Choroid plexus epithelial cell (primary cell): ENCODE measurements around the gene PRKRIP1.

ENCODE experiments used
- DNase-seq: peaks from one replicate; pipeline ENCODE4 v3.0.0-alpha.2; 2010; ENCODE audit warnings: low read depth
- H3K4me3 ChIP-seq: 2 replicates; pipeline ENCODE4 v1.5.1; 2011; ENCODE audit warnings: low read depth, mild to moderate bottlenecking, control low read depth, low read length, moderate library complexity
- CTCF ChIP-seq: conservative IDR thresholded peaks from 2 replicates; pipeline ENCODE4 v1.5.1; 2011; ENCODE audit warnings: low read depth, mild to moderate bottlenecking, control low read depth, inconsistent platforms, low read length, moderate library complexity

Gene PRKRIP1

GRCh38 chr7:102434039-102434486 is 37.9 kb downstream of the PRKRIP1 start:
- no peak for TF ChIP-seq CTCF
- peak overlapping the region; percentile 83 for H3K4me3 ChIP-seq
- DNase-seq: peak; percentile 62

DNA sequence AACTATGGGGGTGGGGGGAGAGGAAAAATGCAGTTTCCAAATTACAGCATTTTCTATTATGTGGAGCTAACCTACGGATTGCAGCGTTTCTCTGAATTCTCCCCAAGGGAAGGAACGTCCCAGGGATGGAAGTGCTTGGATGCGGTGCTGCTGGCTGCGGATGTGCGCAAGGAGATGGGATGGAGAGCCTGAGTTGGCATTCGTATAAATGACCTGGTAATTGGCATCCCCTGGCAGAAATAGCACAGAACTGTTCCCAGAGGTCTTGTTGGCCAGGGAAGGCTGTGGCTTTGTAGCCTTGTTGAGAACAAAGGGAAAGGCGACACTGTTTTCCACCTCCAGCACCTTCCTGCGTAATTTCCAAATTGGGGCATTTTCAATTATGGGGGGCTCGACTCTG is 40.0 kb downstream of the PRKRIP1 start:
- no peak for DNase-seq

DNA sequence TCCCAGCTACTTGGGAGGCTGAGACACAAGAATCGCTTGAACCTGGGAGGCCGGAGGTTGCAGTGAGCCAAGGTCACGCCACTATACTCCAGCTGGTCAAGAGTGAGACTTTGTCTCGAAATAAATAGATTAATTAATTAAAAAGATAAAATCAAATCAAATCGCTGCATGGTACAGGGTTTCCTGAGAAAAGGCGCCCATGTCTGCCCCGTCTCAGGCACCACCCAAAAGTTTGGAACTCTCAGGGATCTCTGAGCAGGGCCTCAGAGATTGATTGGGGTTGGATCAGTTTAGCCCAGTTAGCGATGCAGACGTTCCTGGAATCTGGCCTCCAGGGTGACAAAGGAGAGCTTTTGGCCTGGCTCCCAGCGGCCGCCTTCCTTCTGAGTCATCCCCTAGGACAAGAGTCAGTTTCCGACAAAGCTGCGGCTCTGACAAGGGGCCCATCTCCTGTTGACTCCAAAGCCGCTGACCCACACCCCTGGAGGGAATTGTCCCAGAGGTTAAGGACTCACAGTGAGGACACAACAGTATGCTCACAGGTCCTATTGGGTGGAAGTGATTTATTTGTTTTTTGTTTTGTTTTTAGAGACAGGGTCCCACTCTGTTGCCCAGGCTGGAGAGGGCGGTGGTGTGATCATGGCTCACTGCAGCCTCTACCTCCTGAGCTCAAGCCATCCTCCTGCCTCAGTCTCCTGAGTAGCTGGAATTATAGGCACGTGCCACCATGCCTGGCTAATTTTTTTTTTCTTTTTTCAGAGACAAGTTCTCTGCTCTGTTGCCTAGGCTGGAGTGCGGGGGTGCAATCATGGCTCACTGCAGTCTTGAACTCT is 44.0 kb downstream of the PRKRIP1 start:
- H3K4me3 ChIP-seq: no peak overlapping the region
- peak; percentile 70 for DNase-seq
- TF ChIP-seq CTCF: no peak

More for the DNA sequence above, 40.0 kb downstream of the PRKRIP1 start:
- no peak for TF ChIP-seq CTCF
- H3K4me3 ChIP-seq: no peak overlapping the region

GRCh38 chr7:102444961-102445673 is 49.0 kb downstream of the PRKRIP1 start:
- no peak for DNase-seq
- TF ChIP-seq CTCF: no peak

DNA sequence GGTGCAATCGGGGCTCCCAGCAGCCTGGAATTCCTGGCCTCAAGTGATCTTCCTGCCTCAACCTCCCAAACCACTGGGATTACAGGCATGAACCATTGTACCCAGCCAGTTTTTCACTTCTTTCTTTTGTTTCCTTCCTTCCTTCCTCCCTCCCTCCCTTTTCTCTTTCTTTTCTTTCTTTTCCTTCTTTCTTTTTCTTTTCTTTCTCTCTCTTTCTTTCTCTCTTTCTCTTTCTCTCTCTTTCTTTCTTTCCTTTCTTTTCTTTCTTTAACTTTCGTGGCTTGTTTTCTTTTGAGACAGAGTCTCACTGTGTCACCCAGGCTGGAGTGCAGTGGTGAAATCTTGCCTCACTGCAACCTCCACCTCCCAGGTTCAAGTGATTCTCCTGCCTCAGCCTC is 49.5 kb downstream of the PRKRIP1 start:
- no peak for DNase-seq
- no peak overlapping the region for H3K4me3 ChIP-seq
- no peak for TF ChIP-seq CTCF

More at GRCh38 chr7:102444961-102445673, 49.0 kb downstream of the PRKRIP1 start:
- no peak overlapping the region for H3K4me3 ChIP-seq

GRCh38 chr7:102446387-102447156 is 50.4 kb downstream of the PRKRIP1 start:
- no peak for DNase-seq
- no peak for TF ChIP-seq CTCF
- H3K4me3 ChIP-seq: no peak overlapping the region
